NCI-H460 (cell line): Measurements from ENCODE around the gene CDPF1. TPM values are rescaled to one million over a fixed set of nuclear protein-coding genes. Genes with fewer than 3 reads are reported as not detected.

Experiments used
- DNase-seq: peaks from one replicate; pipeline ENCODE4 v3.0.0-alpha.2; 2016; ENCODE audit warnings: low read depth; ENCODE audit errors: extremely low read depth
- polyA plus RNA-seq: library from polyadenylated mRNA; depleted of rRNA; stranded (reverse); fragments of >200 nt; gene quantifications from 2 replicates; pipeline ENCODE4 v1.2.3, GENCODE V29; 2014; cell fraction: nucleus; rRNA removed
- total RNA-seq: library from RNA; depleted of rRNA; stranded (reverse); fragments of >200 nt; shearing (Covaris generic); gene quantifications from 2 replicates; pipeline ENCODE4 v1.2.3, GENCODE V29; 2014; rRNA removed

CDPF1 gene
- total RNA-seq, result 14.6 and 15.8 TPM in 2 replicates
- polyA plus RNA-seq, result 48.6 and 107 TPM in 2 replicates

GRCh38 chr22:46250035-46250782 is at the start of gene CDPF1:
Gene CDPF1 (minus strand): TSS chr22:46250293. CDS start chr22:46248284, 2,009 bp downstream.
- peak; percentile 76 for DNase-seq

- no peak for DNase-seq
These were observed 49.0 kb upstream of the CDPF1 start for GRCh38 chr22:46299101-46299500.

DNA sequence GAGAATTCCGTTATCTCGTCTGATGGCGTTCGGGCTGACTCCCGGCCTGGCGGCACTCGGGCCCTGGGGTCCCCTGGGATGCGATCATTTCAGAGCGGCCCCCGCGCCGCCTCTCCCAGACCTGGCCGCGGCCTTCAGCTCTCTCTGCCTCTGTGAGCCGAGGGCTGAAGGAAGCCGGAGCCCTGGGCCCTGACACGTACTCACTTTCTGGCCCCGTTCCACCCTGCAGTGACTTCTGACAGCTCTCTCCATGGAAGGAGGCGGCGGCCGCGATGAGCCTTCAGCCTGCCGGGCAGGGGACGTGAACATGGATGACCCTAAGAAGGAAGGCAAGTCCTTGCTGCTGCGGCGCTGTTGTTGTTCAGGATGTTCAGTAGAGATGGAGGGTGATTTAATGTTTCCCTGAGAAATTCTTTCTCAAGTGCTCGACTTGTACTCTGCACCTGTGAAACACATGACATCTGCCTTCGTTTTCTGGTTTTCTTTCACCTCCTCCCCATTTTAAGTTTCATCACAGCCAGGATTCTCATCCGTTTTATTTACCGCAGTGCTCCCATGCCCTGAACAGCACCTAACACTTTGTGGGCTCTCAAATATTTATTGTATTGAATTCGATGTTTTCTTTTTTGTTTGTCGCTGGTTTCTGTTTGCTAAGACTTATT is 47.2 kb upstream of the CDPF1 start:
- DNase-seq, result peak; percentile 6

DNA sequence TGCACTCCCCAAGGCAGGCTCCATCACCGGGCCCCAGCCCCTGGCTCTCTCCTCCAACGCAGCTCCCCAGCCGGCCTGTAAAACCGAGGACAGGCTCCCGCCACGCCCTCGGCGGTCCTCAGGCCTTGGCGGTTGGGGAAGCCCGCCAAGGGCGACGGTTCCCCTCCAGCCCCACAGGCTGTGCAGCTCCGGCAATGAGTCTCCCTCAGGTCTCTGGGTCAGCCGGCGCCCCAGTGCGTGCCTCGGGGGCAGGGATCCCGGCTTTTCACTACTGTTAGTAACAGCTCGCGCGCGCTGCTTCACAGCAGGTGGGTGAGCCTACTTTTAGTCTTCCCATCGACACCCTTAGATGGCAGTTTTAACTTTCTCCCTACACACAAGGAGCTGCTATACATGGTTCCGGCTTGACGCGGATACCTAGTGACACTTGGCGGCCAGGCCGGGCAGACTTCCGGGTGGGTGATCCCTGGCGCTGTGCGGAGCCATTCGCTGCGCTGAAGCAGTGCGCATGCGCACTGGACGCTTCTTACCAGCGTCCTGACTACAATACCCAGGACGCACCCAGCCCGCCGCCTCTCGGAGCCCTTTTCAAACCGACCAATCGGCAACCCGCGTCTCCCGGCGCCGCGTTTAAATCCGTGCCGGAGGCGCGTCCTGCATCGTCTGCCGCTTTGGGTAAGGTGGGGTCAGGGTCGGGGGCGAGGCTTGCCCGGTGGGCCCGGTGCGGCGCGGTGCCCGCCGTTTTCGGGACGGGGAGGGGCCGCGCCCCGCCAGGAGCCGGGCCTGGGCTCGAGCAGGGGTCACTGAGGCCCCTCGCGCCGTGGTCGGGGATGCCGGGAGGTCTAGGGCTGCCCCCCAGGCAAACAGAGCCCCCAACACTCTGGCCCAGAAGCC is 46.4 kb upstream of the CDPF1 start, which contains the start of gene GTSE1:
Gene GTSE1 (plus strand): TSS at position 614 of the 894 bp plus-strand sequence. CDS start 531 bp downstream, outside the sequence.
- peak; percentile 94 for DNase-seq

- DNase-seq, result no peak
These were observed 45.3 kb upstream of the CDPF1 start for GRCh38 chr22:46295277-46295971.

- no peak for DNase-seq
These were observed 44.7 kb upstream of the CDPF1 start for GRCh38 chr22:46294784-46295183.

DNA sequence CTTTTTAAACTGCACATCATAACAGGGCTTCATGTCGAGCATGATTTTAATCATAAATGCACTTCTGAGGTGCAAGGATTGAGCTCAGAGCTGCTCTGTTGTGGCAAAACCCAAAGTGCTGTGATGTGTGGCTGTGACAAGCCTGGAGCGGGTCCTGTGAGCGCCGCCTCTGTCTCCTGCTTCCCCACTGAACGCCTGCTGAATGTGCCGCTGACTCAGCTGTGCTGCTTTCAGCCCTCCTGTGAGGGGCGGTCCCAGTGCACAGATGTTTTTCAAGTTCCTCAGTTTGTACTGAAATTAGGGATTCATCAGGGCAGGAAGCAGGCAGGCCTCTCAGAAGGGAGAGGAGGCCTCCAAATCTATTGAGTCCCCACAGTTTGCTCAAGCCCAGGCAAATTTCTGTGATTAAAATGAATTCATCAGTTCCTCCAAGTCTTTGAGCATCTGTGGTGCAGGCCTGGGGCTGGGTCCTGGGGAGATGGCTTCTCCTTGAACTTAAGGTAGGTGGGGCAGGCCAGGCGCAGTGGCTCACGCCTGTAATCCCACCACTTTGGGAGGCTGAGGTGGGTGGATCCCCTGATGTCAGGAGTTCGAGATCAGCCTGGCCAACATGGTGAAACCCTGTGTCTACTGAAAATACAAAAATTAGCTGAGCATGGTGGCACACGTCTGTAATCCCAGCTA is 43.6 kb upstream of the CDPF1 start:
- no peak for DNase-seq

DNA sequence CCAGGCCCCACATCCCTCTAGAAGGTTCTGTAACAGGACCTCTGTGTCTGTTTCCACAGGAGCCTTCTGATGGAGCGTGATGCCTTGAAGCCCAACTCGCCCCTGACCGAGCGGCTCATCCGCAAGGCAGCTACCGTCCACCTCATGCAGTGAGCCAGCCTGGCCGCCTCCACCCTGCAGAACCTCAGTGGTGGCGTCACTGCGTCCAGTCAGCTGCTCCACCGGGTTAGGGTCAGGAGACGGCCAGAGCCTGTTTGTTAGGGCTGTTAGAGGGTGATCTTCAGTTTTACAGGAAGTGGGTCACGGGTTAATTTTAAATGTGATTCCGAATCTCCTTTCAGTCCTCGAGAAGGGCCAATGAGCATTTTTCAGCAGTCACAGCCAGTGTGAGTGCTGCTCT is 42.6 kb upstream of the CDPF1 start:
- no peak for DNase-seq

DNA sequence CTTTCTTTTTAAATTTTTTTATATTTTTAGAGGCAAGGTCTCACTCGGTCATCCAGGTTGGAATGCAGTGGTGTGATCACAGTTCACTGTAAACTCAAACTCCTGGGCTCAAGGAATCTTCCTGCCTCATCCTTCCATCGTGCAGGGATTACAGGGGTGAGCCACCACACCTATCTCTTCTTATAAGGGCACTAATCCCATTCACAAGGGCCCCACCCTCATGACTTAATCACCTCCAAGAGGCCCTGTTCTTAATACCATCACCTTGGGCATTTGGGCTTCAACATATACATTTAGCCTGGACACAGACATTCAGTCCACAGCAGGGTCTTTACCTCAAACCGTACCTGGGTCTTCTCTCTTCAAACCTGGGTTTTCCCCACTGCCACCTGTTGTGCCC is 42.1 kb upstream of the CDPF1 start:
- no peak for DNase-seq

DNA sequence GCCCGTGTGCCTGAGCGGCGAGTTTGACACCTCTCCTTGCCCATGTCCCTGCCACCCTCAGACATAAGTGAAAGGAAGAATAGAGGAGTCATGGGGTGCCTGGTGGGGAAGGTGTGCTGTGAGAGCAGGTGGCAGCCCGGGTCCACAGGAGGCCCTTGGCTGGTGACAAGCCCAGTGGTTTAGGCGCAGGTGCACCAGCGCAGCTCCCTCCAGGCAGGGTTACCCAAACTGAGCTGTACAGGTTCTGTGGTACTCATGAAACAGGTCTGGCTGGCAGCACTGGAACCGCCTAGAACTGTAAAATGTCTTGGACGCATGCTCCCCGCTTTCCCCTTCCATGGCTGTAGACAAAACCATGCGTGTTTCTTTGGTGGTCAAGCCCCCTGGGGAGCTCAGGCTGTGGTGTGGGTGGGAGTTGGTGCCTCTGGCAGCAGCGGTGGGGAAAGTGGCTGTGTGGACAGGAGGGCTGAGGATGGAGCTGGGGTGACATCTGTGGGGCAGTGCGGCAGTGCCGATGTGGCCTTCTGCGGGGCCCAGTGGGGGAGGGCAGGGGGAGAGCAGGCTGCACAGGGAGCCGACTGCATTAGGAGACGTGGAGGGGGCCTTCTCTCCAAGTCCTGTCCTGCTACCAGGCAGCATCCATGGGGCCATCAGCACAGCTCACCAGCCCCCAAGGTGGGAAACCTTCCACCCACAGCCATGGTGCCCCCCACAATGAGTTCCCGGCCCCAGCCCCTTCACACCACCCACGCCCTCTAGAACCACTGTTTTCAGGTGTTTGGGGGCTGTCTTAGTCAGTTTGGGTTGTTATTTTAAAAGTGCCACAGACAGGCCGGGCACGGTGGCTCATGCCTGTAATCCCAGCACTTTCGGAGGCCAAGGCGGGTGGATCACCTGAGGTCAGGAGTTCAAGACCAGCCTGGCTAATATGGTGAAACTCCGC is 41.0 kb upstream of the CDPF1 start:
- DNase-seq, result no peak

DNA sequence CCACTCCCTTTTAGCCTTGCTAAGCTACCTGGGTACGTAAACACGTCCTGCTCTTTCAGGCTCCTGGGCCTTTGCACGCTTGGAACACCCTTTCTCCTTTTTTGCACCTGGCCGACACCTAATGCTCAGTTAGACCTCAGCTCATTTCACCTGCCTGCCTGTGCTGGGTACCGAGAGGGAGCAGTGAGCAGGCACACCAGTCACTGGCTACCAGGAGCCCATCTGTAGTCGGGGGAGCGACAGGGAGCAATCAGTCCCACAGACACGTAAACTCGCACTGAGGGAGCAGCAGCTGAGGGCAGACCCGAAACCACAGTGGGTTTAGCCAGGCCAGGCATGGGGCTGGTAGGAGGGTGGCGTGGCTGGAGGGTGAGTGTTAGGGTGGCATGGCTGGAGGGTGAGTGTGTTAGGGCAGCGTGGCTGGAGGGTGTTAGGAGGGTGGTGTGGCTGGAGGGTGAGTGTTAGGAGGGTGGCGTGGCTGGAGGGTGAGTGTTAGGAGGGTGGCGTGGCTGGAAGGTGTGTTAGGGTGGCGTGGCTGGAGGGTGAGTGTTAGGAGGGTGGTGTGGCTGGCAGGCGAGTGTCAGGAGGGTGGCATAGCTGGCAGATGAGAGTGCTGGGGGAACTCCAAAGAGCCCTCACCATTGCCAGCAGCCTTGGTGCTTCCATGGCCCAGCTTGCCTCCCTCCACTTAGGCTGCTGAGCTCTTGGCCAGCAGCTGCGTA is 40.2 kb upstream of the CDPF1 start:
- DNase-seq, result no peak

DNA sequence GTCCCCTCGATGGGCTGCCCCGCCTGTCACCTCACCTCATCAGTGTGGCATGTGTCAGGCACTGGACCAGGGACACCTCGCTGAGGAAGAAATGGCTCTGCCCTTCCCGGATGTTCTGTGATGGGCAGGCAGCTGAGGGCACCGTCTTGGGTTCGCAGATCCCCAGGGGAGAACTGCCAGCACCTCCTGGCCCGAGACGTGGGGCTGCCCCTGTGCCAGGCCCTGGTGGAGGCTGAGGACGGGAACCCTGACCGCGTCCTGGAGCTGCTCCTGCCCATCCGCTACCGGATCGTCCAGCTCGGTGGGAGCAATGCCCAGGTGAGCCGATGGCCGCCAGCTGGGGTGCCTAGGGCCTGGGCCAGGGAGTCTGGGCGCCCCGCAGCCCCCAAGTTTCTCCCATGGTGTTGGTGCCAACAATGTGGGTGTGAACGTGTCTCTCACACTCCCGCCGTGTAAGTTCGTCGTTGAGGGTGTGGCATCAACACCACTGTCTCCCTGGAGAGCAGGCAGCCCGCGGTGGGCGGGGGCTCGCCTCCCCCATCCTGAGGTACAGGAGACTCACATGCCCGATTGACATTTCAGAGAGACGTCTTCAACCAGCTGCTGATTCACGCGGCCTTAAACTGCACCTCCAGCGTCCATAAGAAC is 39.3 kb upstream of the CDPF1 start:
- DNase-seq, result no peak

- no peak for DNase-seq
These were observed 38.8 kb upstream of the CDPF1 start for GRCh38 chr22:46288846-46289243.

GRCh38 chr22:46287873-46288751 is 38.0 kb upstream of the CDPF1 start:
- DNase-seq, result no peak

GRCh38 chr22:46286941-46287872 is 37.1 kb upstream of the CDPF1 start:
- DNase-seq, result no peak
